Gastrocnemius medialis (tissue), 4 donors: ENCODE results near the gene PPFIBP2. TPM values are rescaled to one million over a fixed set of nuclear protein-coding genes. Genes with fewer than 3 reads are reported as not detected.

ENCODE experiments used
- ATAC-seq, 2 donors: fragments of 150-250 bp; one replicate each; pipeline ENCODE4 v1.9.1; 2016
- DNase-seq, 2 donors: peaks; one replicate each; pipeline ENCODE4 v3.0.0-alpha.2; 2019
- H3K27ac ChIP-seq, 4 donors: fragments of 200-600 bp; sonication (generic); 1 replicate in 1 of 4; 2 replicates in 3 of 4; pipeline ENCODE4 v1.5.1; 2016 to 2018; ENCODE audit warnings: mild to moderate bottlenecking in 2 of 4, moderate library complexity in 1 of 4
- H3K27me3 ChIP-seq, 3 donors: fragments of 200-600 bp; sonication (generic) in 2 of 3; 1 replicate in 1 of 3; 2 replicates in 2 of 3; pipeline versions ENCODE4 v1.5.1 to v1.6.0; 2016 to 2019; ENCODE audit warnings: mild to moderate bottlenecking in 1 of 3, moderate library complexity in 1 of 3
- H3K36me3 ChIP-seq, 2 donors: fragments of 200-600 bp; sonication (generic) in 1 of 2; one replicate each; pipeline ENCODE4 v1.5.1; 2017 to 2018
- H3K4me1 ChIP-seq, 2 donors: fragments of 200-600 bp; sonication (generic) in 1 of 2; one replicate each; pipeline ENCODE4 v1.5.1; 2016 to 2017; ENCODE audit warnings: mild to moderate bottlenecking in 2 of 2
- H3K4me3 ChIP-seq, 4 donors: fragments of 200-600 bp; sonication (generic) in 3 of 4; 1 replicate in 1 of 4; 2 replicates in 3 of 4; pipeline ENCODE4 v1.5.1; 2016 to 2019; ENCODE audit warnings: mild to moderate bottlenecking in 2 of 4
- H3K9me3 ChIP-seq, 3 donors: fragments of 200-600 bp; sonication (generic) in 2 of 3; 1 replicate in 1 of 3; 2 replicates in 2 of 3; pipeline ENCODE4 v1.5.1; 2016 to 2019
- POLR2A ChIP-seq, 2 donors: fragments of 450-650 bp; IDR thresholded peaks; one replicate each; pipeline ENCODE4 v1.6.1; 2017; ENCODE audit warnings: antibody characterized with exemption in 2 of 2, mild to moderate bottlenecking in 2 of 2, moderate library complexity in 2 of 2
- in situ Hi-C, 4 donors: fragments of 200-750 bp; cut with MboI; loops; one replicate each; pipeline versions ENCODE4 v1.15.0 to v1.8.0; 2017; ENCODE audit warnings: low sequenced_read_pairs in 4 of 4
- intact Hi-C: fragments of 100-400 bp; cut with DNase I; formaldehyde crosslinking; loops from one replicate; pipeline ENCODE4 v1.15.1; 2023; ENCODE audit warnings: low total_unique reads
- total RNA-seq, 4 donors: library from RNA; depleted of rRNA; stranded (reverse); fragments of >200 nt; gene quantifications; one replicate each; pipeline versions ENCODE4 v1.1.0 to v1.2.3, GENCODE V29; 2016
- TF ChIP-seq, protein P1 (sequence below), 5 experiments: fragments of 450-650 bp in 3 of 5; fragments of 200-600 bp in 2 of 5; sonication (generic) in 2 of 5; IDR thresholded peaks in 4 of 5; conservative IDR thresholded peaks in 1 of 5; 1 replicate in 4 of 5; 2 replicates in 1 of 5; pipeline ENCODE4 v1.5.1; 2016 to 2019; ENCODE audit warnings: antibody characterized with exemption in 5 of 5, mild to moderate bottlenecking in 3 of 5, moderate library complexity in 3 of 5

Gene PPFIBP2
- total RNA-seq, 4 donors from 2014 or later = 10.5 to 33.5 (median 25.4) TPM

- in situ Hi-C loops = loop anchor here (5.0 to 10.0 kb wide), 2 partner anchors 81 to 84 kb away; no protein-coding TSS in a partner anchor
- peak overlapping the region in 1 of 4 donors; percentile 62 for H3K27ac ChIP-seq
- intact Hi-C loops = loop anchor here (1.0 to 10.0 kb wide), 3 partner anchors 86 to 956 kb away; partner anchors contain the start of genes TAF10 and TPP1
- no peaks in the 10 kb centered on the region for H3K9me3 ChIP-seq
- ATAC-seq = no peak
- no peak overlapping the region for H3K4me3 ChIP-seq
- H3K27me3 ChIP-seq = no peaks in the 10 kb centered on the region
- TF ChIP-seq POLR2A (IDR thresholded peaks at IDR 0.05) = no peak
- TF ChIP-seq, protein P1, sequence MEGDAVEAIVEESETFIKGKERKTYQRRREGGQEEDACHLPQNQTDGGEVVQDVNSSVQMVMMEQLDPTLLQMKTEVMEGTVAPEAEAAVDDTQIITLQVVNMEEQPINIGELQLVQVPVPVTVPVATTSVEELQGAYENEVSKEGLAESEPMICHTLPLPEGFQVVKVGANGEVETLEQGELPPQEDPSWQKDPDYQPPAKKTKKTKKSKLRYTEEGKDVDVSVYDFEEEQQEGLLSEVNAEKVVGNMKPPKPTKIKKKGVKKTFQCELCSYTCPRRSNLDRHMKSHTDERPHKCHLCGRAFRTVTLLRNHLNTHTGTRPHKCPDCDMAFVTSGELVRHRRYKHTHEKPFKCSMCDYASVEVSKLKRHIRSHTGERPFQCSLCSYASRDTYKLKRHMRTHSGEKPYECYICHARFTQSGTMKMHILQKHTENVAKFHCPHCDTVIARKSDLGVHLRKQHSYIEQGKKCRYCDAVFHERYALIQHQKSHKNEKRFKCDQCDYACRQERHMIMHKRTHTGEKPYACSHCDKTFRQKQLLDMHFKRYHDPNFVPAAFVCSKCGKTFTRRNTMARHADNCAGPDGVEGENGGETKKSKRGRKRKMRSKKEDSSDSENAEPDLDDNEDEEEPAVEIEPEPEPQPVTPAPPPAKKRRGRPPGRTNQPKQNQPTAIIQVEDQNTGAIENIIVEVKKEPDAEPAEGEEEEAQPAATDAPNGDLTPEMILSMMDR (IDR thresholded peaks at IDR 0.05 in 4 of 5, conservative IDR thresholded peaks at IDR 0.05 in 1 of 5) = no peak
- peaks cover 37 to 53% of the 10 kb centered on the region in 2 donors for H3K4me1 ChIP-seq
- DNase-seq = no peak
- H3K36me3 ChIP-seq = peaks cover 0 to 1% of the 10 kb centered on the region in 2 donors
Observed at GRCh38 chr11:7570938-7571521, 57.2 kb downstream of the PPFIBP2 start.

DNA sequence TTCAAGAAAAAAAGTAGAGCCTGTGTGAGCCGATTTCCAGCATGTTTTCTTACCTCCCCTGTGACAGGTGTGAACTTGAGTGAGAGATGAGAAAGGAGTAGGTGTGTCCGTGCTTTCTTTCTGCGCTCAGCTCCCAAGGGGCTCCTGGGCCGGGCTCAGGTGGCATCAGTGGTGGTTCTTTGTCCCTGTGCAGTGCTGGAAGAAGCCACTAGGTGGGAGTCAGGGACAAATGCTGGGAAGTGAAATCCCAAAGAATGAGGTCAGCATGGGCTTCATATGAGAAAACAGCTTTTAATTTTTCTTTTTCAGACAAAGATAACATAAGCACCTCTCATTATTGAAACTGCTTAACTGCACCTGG is 57.8 kb downstream of the PPFIBP2 start:
- no peaks in the 10 kb centered on the region for H3K27me3 ChIP-seq
- no peaks in the 10 kb centered on the region for H3K9me3 ChIP-seq
- no peaks in the 10 kb centered on the region for H3K36me3 ChIP-seq
- ATAC-seq (peak; percentile 60 to 67), DNase-seq (peak in 1 of 2 donors; percentile 63)
- intact Hi-C loops = loop anchor here (1.0 to 10.0 kb wide), 3 partner anchors 86 to 957 kb away; partner anchors contain the start of genes TAF10 and TPP1
- in situ Hi-C loops = loop anchor here (5.0 to 10.0 kb wide), 2 partner anchors 81 to 83 kb away; no protein-coding TSS in a partner anchor
- H3K4me3 ChIP-seq = no peak overlapping the region
- TF ChIP-seq POLR2A (IDR thresholded peaks at IDR 0.05) = no peak
- TF ChIP-seq, protein P1 (IDR thresholded peaks at IDR 0.05 in 4 of 5, conservative IDR thresholded peaks at IDR 0.05 in 1 of 5) = peak; percentile 89 to 97 (median 94)
- peak overlapping the region; percentile 27 to 62 (median 42) for H3K27ac ChIP-seq
- H3K4me1 ChIP-seq = peaks cover 42 to 59% of the 10 kb centered on the region in 2 donors

GRCh38 chr11:7572001-7572712 is 58.4 kb downstream of the PPFIBP2 start:
- DNase-seq (no peak), ATAC-seq (peak in 1 of 2 donors; percentile 15)
- H3K36me3 ChIP-seq = no peaks in the 10 kb centered on the region
- H3K4me1 ChIP-seq = peaks cover 48 to 64% of the 10 kb centered on the region in 2 donors
- intact Hi-C loops (loop anchor here (10.0 kb wide), 1 partner anchor 957 kb away; the partner anchor contains the start of genes TAF10 and TPP1), in situ Hi-C loops (loop anchor here (5.0 to 10.0 kb wide), 2 partner anchors 80 to 83 kb away; no protein-coding TSS in a partner anchor)
- TF ChIP-seq POLR2A (IDR thresholded peaks at IDR 0.05) = no peak
- TF ChIP-seq, protein P1 (IDR thresholded peaks at IDR 0.05 in 4 of 5, conservative IDR thresholded peaks at IDR 0.05 in 1 of 5) = no peak
- no peaks in the 10 kb centered on the region for H3K9me3 ChIP-seq
- no peak overlapping the region for H3K4me3 ChIP-seq
- H3K27ac ChIP-seq = peak overlapping the region; percentile 27 to 62 (median 42)
- H3K27me3 ChIP-seq = no peaks in the 10 kb centered on the region

DNA sequence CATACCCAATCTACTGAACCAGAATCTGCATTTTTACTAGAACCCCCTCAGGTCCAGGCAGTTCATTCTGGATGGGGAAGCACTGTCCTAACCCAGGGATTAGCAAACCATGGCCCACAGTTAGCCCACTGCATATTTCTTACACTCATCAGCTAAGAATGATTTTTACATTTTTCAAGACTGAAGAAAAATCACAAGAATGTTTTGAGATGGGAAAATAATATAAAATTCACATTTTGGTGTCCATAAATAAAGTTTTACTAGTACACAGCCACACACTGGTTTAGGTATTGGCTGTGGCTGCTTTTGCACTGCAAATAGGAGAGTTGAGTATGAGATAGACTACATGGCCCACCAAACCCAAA is 59.4 kb downstream of the PPFIBP2 start:
- peaks cover 58 to 73% of the 10 kb centered on the region in 2 donors for H3K4me1 ChIP-seq
- in situ Hi-C loops = loop anchor here (5.0 to 10.0 kb wide), 2 partner anchors 79 to 82 kb away; no protein-coding TSS in a partner anchor
- intact Hi-C loops = loop anchor here (10.0 kb wide), 1 partner anchor 958 kb away; the partner anchor contains the start of genes TAF10 and TPP1

More for the DNA sequence above, 59.4 kb downstream of the PPFIBP2 start:
- DNase-seq = no peak
- no peak for ATAC-seq
- TF ChIP-seq, protein P1 (IDR thresholded peaks at IDR 0.05 in 4 of 5, conservative IDR thresholded peaks at IDR 0.05 in 1 of 5) = no peak
- no peak for TF ChIP-seq POLR2A (IDR thresholded peaks at IDR 0.05)
- Histone ChIP-seq H3K27me3 (no peaks in the 10 kb centered on the region), H3K9me3 (no peaks in the 10 kb centered on the region), H3K36me3 (no peaks in the 10 kb centered on the region), H3K27ac (peak overlapping the region in 1 of 4 donors; percentile 96), H3K4me3 (no peak overlapping the region)
